H9 (cell line): ENCODE results near the gene SMARCAL1. TPM values are rescaled to one million over a fixed set of nuclear protein-coding genes. Genes with fewer than 3 reads are reported as not detected.

ENCODE experiments used
- DNase-seq: peaks from one replicate; pipeline ENCODE4 v3.0.0-alpha.2; 2017
- H2AFZ ChIP-seq: one replicate; pipeline ENCODE4 v1.6.1; 2013; ENCODE audit warnings: mild to moderate bottlenecking, low read length, control low read depth, moderate library complexity
- H2AK5ac ChIP-seq: 2 replicates; pipeline ENCODE4 v1.6.1; 2013; ENCODE audit warnings: low read length, control low read depth, mixed read lengths; ENCODE audit not compliant: insufficient read length
- H2BK120ac ChIP-seq: one replicate; pipeline ENCODE4 v1.6.1; 2013; ENCODE audit warnings: low read depth, mild to moderate bottlenecking, low read length, control low read depth, inconsistent platforms; ENCODE audit not compliant: poor library complexity, severe bottlenecking
- H2BK12ac ChIP-seq: 2 replicates; pipeline ENCODE4 v1.6.1; 2013; ENCODE audit warnings: low read length, control low read depth, mixed read lengths, low read depth; ENCODE audit not compliant: insufficient read length
- H2BK15ac ChIP-seq: 2 replicates; pipeline ENCODE4 v1.6.1; 2013; ENCODE audit warnings: low read depth, low read length, control low read depth
- H2BK20ac ChIP-seq: one replicate; pipeline ENCODE4 v1.6.1; 2013; ENCODE audit warnings: low read depth, mild to moderate bottlenecking, low read length, control low read depth, inconsistent platforms; ENCODE audit not compliant: poor library complexity, severe bottlenecking
- H2BK5ac ChIP-seq: 2 replicates; pipeline ENCODE4 v1.6.1; 2013; ENCODE audit warnings: low read length, control low read depth, mixed read lengths; ENCODE audit not compliant: insufficient read length
- H3K14ac ChIP-seq: 2 replicates; pipeline ENCODE4 v1.6.1; 2013; ENCODE audit warnings: low read length, control low read depth; ENCODE audit not compliant: insufficient read depth
- H3K18ac ChIP-seq: 2 replicates; pipeline ENCODE4 v1.6.1; 2013; ENCODE audit warnings: low read depth, mild to moderate bottlenecking, mixed read lengths, low read length, control low read depth; ENCODE audit not compliant: insufficient read length
- H3K23ac ChIP-seq: 2 replicates; pipeline ENCODE4 v1.6.1; 2013; ENCODE audit warnings: low read length, control low read depth, mixed read lengths, low read depth; ENCODE audit not compliant: insufficient read length
- H3K23me2 ChIP-seq: 2 replicates; pipeline ENCODE4 v1.6.1; 2013; ENCODE audit warnings: low read depth, mild to moderate bottlenecking, mixed read lengths, low read length, control low read depth; ENCODE audit not compliant: insufficient read length, poor library complexity, severe bottlenecking
- H3K27ac ChIP-seq: 2 replicates; pipeline ENCODE4 v1.5.1; 2013; ENCODE audit warnings: low read length, control low read depth, mixed read lengths, low read depth; ENCODE audit not compliant: insufficient read length
- H3K27me3 ChIP-seq: 2 replicates; pipeline ENCODE4 v1.6.1; 2013; ENCODE audit warnings: low read length, control low read depth, inconsistent platforms; ENCODE audit not compliant: insufficient read depth
- H3K4ac ChIP-seq: 2 replicates; pipeline ENCODE4 v1.6.1; 2013; ENCODE audit warnings: low read depth, mild to moderate bottlenecking, control low read depth, inconsistent platforms, low read length, moderate library complexity
- H3K4me1 ChIP-seq: 2 replicates; pipeline ENCODE4 v1.6.1; 2013; ENCODE audit warnings: low read length, control low read depth, inconsistent platforms; ENCODE audit not compliant: insufficient read depth
- H3K4me2 ChIP-seq: 2 replicates; pipeline ENCODE4 v1.6.1; 2013; ENCODE audit warnings: low read length, control low read depth, mixed read lengths; ENCODE audit not compliant: insufficient read length, insufficient read depth
- H3K56ac ChIP-seq: 2 replicates; pipeline ENCODE4 v1.6.1; 2013; ENCODE audit warnings: low read depth, mild to moderate bottlenecking, mixed read lengths, low read length, control low read depth; ENCODE audit not compliant: insufficient read length
- H3K79me1 ChIP-seq: 2 replicates; pipeline ENCODE4 v1.6.1; 2013; ENCODE audit warnings: low read depth, mild to moderate bottlenecking, moderate library complexity, low read length, control low read depth, inconsistent platforms; ENCODE audit not compliant: insufficient read depth, poor library complexity, severe bottlenecking
- H3K79me2 ChIP-seq: 2 replicates; pipeline ENCODE4 v1.6.1; 2013; ENCODE audit warnings: low read length, control low read depth, inconsistent platforms; ENCODE audit not compliant: insufficient read depth
- H3K9ac ChIP-seq: 2 replicates; pipeline ENCODE4 v1.6.1; 2013; ENCODE audit warnings: low read length, control low read depth, mixed read lengths; ENCODE audit not compliant: insufficient read length; ENCODE audit errors: extremely low read depth
- H3K9me3 ChIP-seq: one replicate; pipeline ENCODE4 v1.6.1; 2013; ENCODE audit warnings: low read depth, low read length, inconsistent platforms; ENCODE audit not compliant: control insufficient read depth
- H3T11ph ChIP-seq: one replicate; pipeline ENCODE4 v1.6.1; 2013; ENCODE audit warnings: mild to moderate bottlenecking, low read length, control low read depth, inconsistent platforms
- H4K20me1 ChIP-seq: one replicate; pipeline ENCODE4 v1.6.1; 2013; ENCODE audit not compliant: control insufficient read depth, insufficient read length, insufficient read depth
- H4K5ac ChIP-seq: 2 replicates; pipeline ENCODE4 v1.6.1; 2013; ENCODE audit warnings: low read depth, mild to moderate bottlenecking, mixed read lengths, low read length, control low read depth; ENCODE audit not compliant: insufficient read length
- H4K8ac ChIP-seq: replicated peaks from 2 replicates; pipeline ENCODE4 v1.6.1; 2013; ENCODE audit warnings: low read length, control low read depth, mixed read lengths, low read depth; ENCODE audit not compliant: insufficient read length
- H4K91ac ChIP-seq: 2 replicates; pipeline ENCODE4 v1.6.1; 2013; ENCODE audit warnings: low read depth, mild to moderate bottlenecking, moderate library complexity, mixed read lengths, low read length, control low read depth; ENCODE audit not compliant: insufficient read length
- H3K27ac Mint-ChIP-seq, 3 experiments: 2 replicates in 2 of 3; 3 replicates in 1 of 3; pipeline ENCODE4 v1.8.0; 2020 to 2021; ENCODE audit warnings: mixed read lengths in 3 of 3, mild to moderate bottlenecking in 1 of 3, moderate library complexity in 1 of 3
- H3K27me3 Mint-ChIP-seq: 2 replicates; pipeline ENCODE4 v1.8.0; 2021; ENCODE audit warnings: low read depth, mild to moderate bottlenecking, moderate library complexity, mixed read lengths
- H3K36me3 Mint-ChIP-seq, 3 experiments: 2 replicates in 2 of 3; 3 replicates in 1 of 3; pipeline ENCODE4 v1.8.0; 2020 to 2021; ENCODE audit warnings: low read depth in 3 of 3, mixed read lengths in 3 of 3; ENCODE audit not compliant: insufficient read depth in 1 of 3
- H3K4me1 Mint-ChIP-seq, 2 experiments: 2 replicates each; pipeline ENCODE4 v1.8.0; 2020; ENCODE audit warnings: mixed read lengths in 2 of 2
- H3K4me3 Mint-ChIP-seq, 2 experiments: 2 replicates in 1 of 2; 3 replicates in 1 of 2; pipeline ENCODE4 v1.8.0; 2020 to 2021; ENCODE audit warnings: mild to moderate bottlenecking in 2 of 2, mixed read lengths in 2 of 2, moderate library complexity in 1 of 2
- H3K9me3 Mint-ChIP-seq, 2 experiments: 2 replicates in 1 of 2; 3 replicates in 1 of 2; pipeline ENCODE4 v1.8.0; 2020; ENCODE audit warnings: mild to moderate bottlenecking in 2 of 2, mixed read lengths in 2 of 2, moderate library complexity in 1 of 2
- CTCF ChIP-seq: fragments of 200-600 bp; sonication (generic); conservative IDR thresholded peaks from 3 replicates; pipeline ENCODE4 v1.8.0; 2021; ENCODE audit warnings: antibody characterized with exemption, mild to moderate bottlenecking
- WGBS: extraction: QIAGEN DNeasy Blood & Tissue Kit; methylation state at CpG from one replicate; pipeline ENCODE4 v1.1.7; 2013; ENCODE audit warnings: missing lambda C conversion rate, low lambda C conversion rate, mixed read lengths; ENCODE audit not compliant: insufficient read length; ENCODE audit errors: extremely low coverage; 5-methylcytosine and 5-hydroxymethylcytosine counted together
- total RNA-seq: library from RNA; stranded (reverse); gene quantifications from 2 replicates; pipeline ENCODE4 v1.2.1, GENCODE V29; 2021

The SMARCAL1 gene
- total RNA-seq, 1 experiment from 2014 or later = 16.5 TPM

GRCh38 chr2:216507220-216508160 lies 95.2 kb downstream of the SMARCAL1 start:
- DNase-seq = no peak
- peak overlapping the region in 2 of 3 experiments; percentile 3 to 61; a peak in 2 of 7 replicates for H3K27ac Mint-ChIP-seq
- H3K4me1 Mint-ChIP-seq = peaks cover 12 to 15% of the 10 kb centered on the region in 2 experiments
- no peak overlapping the region for H3K18ac ChIP-seq
- no peak overlapping the region for H2BK15ac ChIP-seq
- H2BK5ac ChIP-seq = no peak overlapping the region
- H3T11ph ChIP-seq = no peak overlapping the region
- no peak overlapping the region for H2BK120ac ChIP-seq
- TF ChIP-seq CTCF = no peak
- no peaks in the 10 kb centered on the region for H4K20me1 ChIP-seq
- H3K9me3 Mint-ChIP-seq = no peaks in the 10 kb centered on the region
- H4K91ac ChIP-seq = no peak overlapping the region
- no peaks in the 10 kb centered on the region for H3K4me1 ChIP-seq
- H4K8ac ChIP-seq = no peak overlapping the region
- no peak overlapping the region for H2BK20ac ChIP-seq
- no peak overlapping the region for H3K56ac ChIP-seq
- H4K5ac ChIP-seq = no peak overlapping the region
- H3K4ac ChIP-seq = no peak overlapping the region
- no peaks in the 10 kb centered on the region for H3K9me3 ChIP-seq
- H3K36me3 Mint-ChIP-seq = peaks cover 45 to 55% (median 47%) of the 10 kb centered on the region in 3 experiments
- H3K23me2 ChIP-seq = no peaks in the 10 kb centered on the region
- WGBS = no CpG with 5 or more reads among the region's 5 CpGs
- H3K14ac ChIP-seq = no peak overlapping the region
- H3K4me3 Mint-ChIP-seq = no peak overlapping the region
- no peaks in the 10 kb centered on the region for H3K79me2 ChIP-seq
- no peaks in the 10 kb centered on the region for H3K79me1 ChIP-seq
- H2AFZ ChIP-seq = no peak overlapping the region
- H3K23ac ChIP-seq = no peak overlapping the region
- H3K27me3 Mint-ChIP-seq = peaks cover 2% of the 10 kb centered on the region
- H3K9ac ChIP-seq = no peak overlapping the region
- no peak overlapping the region for H2AK5ac ChIP-seq
- no peaks in the 10 kb centered on the region for H3K27me3 ChIP-seq
- H3K27ac ChIP-seq = no peak overlapping the region
- no peak overlapping the region for H3K4me2 ChIP-seq
- no peak overlapping the region for H2BK12ac ChIP-seq
